H9 (cell line): ENCODE results near the gene IMMP2L. TPM values are rescaled to one million over a fixed set of nuclear protein-coding genes. Genes with fewer than 3 reads are reported as not detected.

Source experiments
- DNase-seq: peaks from one replicate; pipeline ENCODE4 v3.0.0-alpha.2; 2017
- H2AFZ ChIP-seq: one replicate; pipeline ENCODE4 v1.6.1; 2013; ENCODE audit warnings: mild to moderate bottlenecking, low read length, control low read depth, moderate library complexity
- H2AK5ac ChIP-seq: 2 replicates; pipeline ENCODE4 v1.6.1; 2013; ENCODE audit warnings: low read length, control low read depth, mixed read lengths; ENCODE audit not compliant: insufficient read length
- H2BK120ac ChIP-seq: one replicate; pipeline ENCODE4 v1.6.1; 2013; ENCODE audit warnings: low read depth, mild to moderate bottlenecking, low read length, control low read depth, inconsistent platforms; ENCODE audit not compliant: poor library complexity, severe bottlenecking
- H2BK12ac ChIP-seq: 2 replicates; pipeline ENCODE4 v1.6.1; 2013; ENCODE audit warnings: low read length, control low read depth, mixed read lengths, low read depth; ENCODE audit not compliant: insufficient read length
- H2BK15ac ChIP-seq: 2 replicates; pipeline ENCODE4 v1.6.1; 2013; ENCODE audit warnings: low read depth, low read length, control low read depth
- H2BK20ac ChIP-seq: one replicate; pipeline ENCODE4 v1.6.1; 2013; ENCODE audit warnings: low read depth, mild to moderate bottlenecking, low read length, control low read depth, inconsistent platforms; ENCODE audit not compliant: poor library complexity, severe bottlenecking
- H2BK5ac ChIP-seq: 2 replicates; pipeline ENCODE4 v1.6.1; 2013; ENCODE audit warnings: low read length, control low read depth, mixed read lengths; ENCODE audit not compliant: insufficient read length
- H3K14ac ChIP-seq: 2 replicates; pipeline ENCODE4 v1.6.1; 2013; ENCODE audit warnings: low read length, control low read depth; ENCODE audit not compliant: insufficient read depth
- H3K18ac ChIP-seq: 2 replicates; pipeline ENCODE4 v1.6.1; 2013; ENCODE audit warnings: low read depth, mild to moderate bottlenecking, mixed read lengths, low read length, control low read depth; ENCODE audit not compliant: insufficient read length
- H3K23ac ChIP-seq: 2 replicates; pipeline ENCODE4 v1.6.1; 2013; ENCODE audit warnings: low read length, control low read depth, mixed read lengths, low read depth; ENCODE audit not compliant: insufficient read length
- H3K23me2 ChIP-seq: 2 replicates; pipeline ENCODE4 v1.6.1; 2013; ENCODE audit warnings: low read depth, mild to moderate bottlenecking, mixed read lengths, low read length, control low read depth; ENCODE audit not compliant: insufficient read length, poor library complexity, severe bottlenecking
- H3K27ac ChIP-seq: 2 replicates; pipeline ENCODE4 v1.5.1; 2013; ENCODE audit warnings: low read length, control low read depth, mixed read lengths, low read depth; ENCODE audit not compliant: insufficient read length
- H3K27me3 ChIP-seq: 2 replicates; pipeline ENCODE4 v1.6.1; 2013; ENCODE audit warnings: low read length, control low read depth, inconsistent platforms; ENCODE audit not compliant: insufficient read depth
- H3K4ac ChIP-seq: 2 replicates; pipeline ENCODE4 v1.6.1; 2013; ENCODE audit warnings: low read depth, mild to moderate bottlenecking, control low read depth, inconsistent platforms, low read length, moderate library complexity
- H3K4me1 ChIP-seq: 2 replicates; pipeline ENCODE4 v1.6.1; 2013; ENCODE audit warnings: low read length, control low read depth, inconsistent platforms; ENCODE audit not compliant: insufficient read depth
- H3K4me2 ChIP-seq: 2 replicates; pipeline ENCODE4 v1.6.1; 2013; ENCODE audit warnings: low read length, control low read depth, mixed read lengths; ENCODE audit not compliant: insufficient read length, insufficient read depth
- H3K56ac ChIP-seq: 2 replicates; pipeline ENCODE4 v1.6.1; 2013; ENCODE audit warnings: low read depth, mild to moderate bottlenecking, mixed read lengths, low read length, control low read depth; ENCODE audit not compliant: insufficient read length
- H3K79me1 ChIP-seq: 2 replicates; pipeline ENCODE4 v1.6.1; 2013; ENCODE audit warnings: low read depth, mild to moderate bottlenecking, moderate library complexity, low read length, control low read depth, inconsistent platforms; ENCODE audit not compliant: insufficient read depth, poor library complexity, severe bottlenecking
- H3K79me2 ChIP-seq: 2 replicates; pipeline ENCODE4 v1.6.1; 2013; ENCODE audit warnings: low read length, control low read depth, inconsistent platforms; ENCODE audit not compliant: insufficient read depth
- H3K9ac ChIP-seq: 2 replicates; pipeline ENCODE4 v1.6.1; 2013; ENCODE audit warnings: low read length, control low read depth, mixed read lengths; ENCODE audit not compliant: insufficient read length; ENCODE audit errors: extremely low read depth
- H3K9me3 ChIP-seq: one replicate; pipeline ENCODE4 v1.6.1; 2013; ENCODE audit warnings: low read depth, low read length, inconsistent platforms; ENCODE audit not compliant: control insufficient read depth
- H3T11ph ChIP-seq: one replicate; pipeline ENCODE4 v1.6.1; 2013; ENCODE audit warnings: mild to moderate bottlenecking, low read length, control low read depth, inconsistent platforms
- H4K20me1 ChIP-seq: one replicate; pipeline ENCODE4 v1.6.1; 2013; ENCODE audit not compliant: control insufficient read depth, insufficient read length, insufficient read depth
- H4K5ac ChIP-seq: 2 replicates; pipeline ENCODE4 v1.6.1; 2013; ENCODE audit warnings: low read depth, mild to moderate bottlenecking, mixed read lengths, low read length, control low read depth; ENCODE audit not compliant: insufficient read length
- H4K8ac ChIP-seq: replicated peaks from 2 replicates; pipeline ENCODE4 v1.6.1; 2013; ENCODE audit warnings: low read length, control low read depth, mixed read lengths, low read depth; ENCODE audit not compliant: insufficient read length
- H4K91ac ChIP-seq: 2 replicates; pipeline ENCODE4 v1.6.1; 2013; ENCODE audit warnings: low read depth, mild to moderate bottlenecking, moderate library complexity, mixed read lengths, low read length, control low read depth; ENCODE audit not compliant: insufficient read length
- H3K27ac Mint-ChIP-seq, 3 experiments: 2 replicates in 2 of 3; 3 replicates in 1 of 3; pipeline ENCODE4 v1.8.0; 2020 to 2021; ENCODE audit warnings: mixed read lengths in 3 of 3, mild to moderate bottlenecking in 1 of 3, moderate library complexity in 1 of 3
- H3K27me3 Mint-ChIP-seq: 2 replicates; pipeline ENCODE4 v1.8.0; 2021; ENCODE audit warnings: low read depth, mild to moderate bottlenecking, moderate library complexity, mixed read lengths
- H3K36me3 Mint-ChIP-seq, 3 experiments: 2 replicates in 2 of 3; 3 replicates in 1 of 3; pipeline ENCODE4 v1.8.0; 2020 to 2021; ENCODE audit warnings: low read depth in 3 of 3, mixed read lengths in 3 of 3; ENCODE audit not compliant: insufficient read depth in 1 of 3
- H3K4me1 Mint-ChIP-seq, 2 experiments: 2 replicates each; pipeline ENCODE4 v1.8.0; 2020; ENCODE audit warnings: mixed read lengths in 2 of 2
- H3K4me3 Mint-ChIP-seq, 2 experiments: 2 replicates in 1 of 2; 3 replicates in 1 of 2; pipeline ENCODE4 v1.8.0; 2020 to 2021; ENCODE audit warnings: mild to moderate bottlenecking in 2 of 2, mixed read lengths in 2 of 2, moderate library complexity in 1 of 2
- H3K9me3 Mint-ChIP-seq, 2 experiments: 2 replicates in 1 of 2; 3 replicates in 1 of 2; pipeline ENCODE4 v1.8.0; 2020; ENCODE audit warnings: mild to moderate bottlenecking in 2 of 2, mixed read lengths in 2 of 2, moderate library complexity in 1 of 2
- WGBS: extraction: QIAGEN DNeasy Blood & Tissue Kit; methylation state at CpG from one replicate; pipeline ENCODE4 v1.1.7; 2013; ENCODE audit warnings: missing lambda C conversion rate, low lambda C conversion rate, mixed read lengths; ENCODE audit not compliant: insufficient read length; ENCODE audit errors: extremely low coverage; 5-methylcytosine and 5-hydroxymethylcytosine counted together
- total RNA-seq: library from RNA; stranded (reverse); gene quantifications from 2 replicates; pipeline ENCODE4 v1.2.1, GENCODE V29; 2021
- TF ChIP-seq, protein P1 (sequence below): fragments of 200-600 bp; sonication (generic); conservative IDR thresholded peaks from 3 replicates; pipeline ENCODE4 v1.8.0; 2021; ENCODE audit warnings: antibody characterized with exemption, mild to moderate bottlenecking

The IMMP2L gene
- total RNA-seq, 1 experiment from 2014 or later: 14.7 TPM

DNA sequence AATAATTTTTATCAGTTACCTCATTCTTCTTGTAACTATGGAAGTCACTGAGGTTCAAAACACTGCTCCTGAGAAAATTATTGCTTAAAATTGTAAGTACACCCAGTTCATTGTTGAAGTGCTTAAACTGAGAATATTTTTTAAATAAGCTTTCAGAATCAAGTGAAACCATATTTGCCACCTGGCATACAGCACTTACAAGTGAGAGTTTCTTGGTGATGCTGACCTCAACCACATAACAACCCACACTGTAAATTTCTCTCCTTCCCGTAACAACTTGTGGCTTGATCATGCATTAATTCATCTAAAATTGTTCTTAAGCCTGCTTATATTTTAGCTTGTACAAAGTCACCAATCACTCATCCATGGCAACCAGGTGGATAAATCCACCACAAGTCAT lies 34.0 kb downstream of the IMMP2L start:
- Histone ChIP-seq H4K20me1 (no peaks in the 10 kb centered on the region), H2AK5ac (no peak overlapping the region), H3K79me2 (no peaks in the 10 kb centered on the region), H3K4me1 (no peaks in the 10 kb centered on the region), H2BK15ac (no peak overlapping the region), H3K14ac (no peak overlapping the region), H3K18ac (no peak overlapping the region), H3K23me2 (no peaks in the 10 kb centered on the region), H2AFZ (no peak overlapping the region), H3K79me1 (no peaks in the 10 kb centered on the region), H3K23ac (no peak overlapping the region), H3K27ac (no peak overlapping the region), H4K91ac (no peak overlapping the region), H3K9ac (no peak overlapping the region), H3K4me2 (no peak overlapping the region), H3K4ac (no peak overlapping the region), H4K8ac (no peak overlapping the region), H4K5ac (no peak overlapping the region), H2BK20ac (no peak overlapping the region), H2BK120ac (no peak overlapping the region), H3K56ac (no peak overlapping the region), H2BK5ac (no peak overlapping the region), H2BK12ac (no peak overlapping the region), H3T11ph (no peak overlapping the region), H3K27me3 (no peaks in the 10 kb centered on the region), H3K9me3 (no peaks in the 10 kb centered on the region)
- TF ChIP-seq, protein P1, sequence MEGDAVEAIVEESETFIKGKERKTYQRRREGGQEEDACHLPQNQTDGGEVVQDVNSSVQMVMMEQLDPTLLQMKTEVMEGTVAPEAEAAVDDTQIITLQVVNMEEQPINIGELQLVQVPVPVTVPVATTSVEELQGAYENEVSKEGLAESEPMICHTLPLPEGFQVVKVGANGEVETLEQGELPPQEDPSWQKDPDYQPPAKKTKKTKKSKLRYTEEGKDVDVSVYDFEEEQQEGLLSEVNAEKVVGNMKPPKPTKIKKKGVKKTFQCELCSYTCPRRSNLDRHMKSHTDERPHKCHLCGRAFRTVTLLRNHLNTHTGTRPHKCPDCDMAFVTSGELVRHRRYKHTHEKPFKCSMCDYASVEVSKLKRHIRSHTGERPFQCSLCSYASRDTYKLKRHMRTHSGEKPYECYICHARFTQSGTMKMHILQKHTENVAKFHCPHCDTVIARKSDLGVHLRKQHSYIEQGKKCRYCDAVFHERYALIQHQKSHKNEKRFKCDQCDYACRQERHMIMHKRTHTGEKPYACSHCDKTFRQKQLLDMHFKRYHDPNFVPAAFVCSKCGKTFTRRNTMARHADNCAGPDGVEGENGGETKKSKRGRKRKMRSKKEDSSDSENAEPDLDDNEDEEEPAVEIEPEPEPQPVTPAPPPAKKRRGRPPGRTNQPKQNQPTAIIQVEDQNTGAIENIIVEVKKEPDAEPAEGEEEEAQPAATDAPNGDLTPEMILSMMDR: no peak
- Mint-ChIP-seq H3K36me3 (no peaks in the 10 kb centered on the region), H3K4me3 (no peak overlapping the region), H3K27me3 (no peaks in the 10 kb centered on the region), H3K27ac (no peak overlapping the region; a peak in 1 of 7 replicates), H3K4me1 (no peaks in the 10 kb centered on the region), H3K9me3 (no peaks in the 10 kb centered on the region)
- no CpG with 5 or more reads among the region's 1 CpG for WGBS
- no peak for DNase-seq
